ENCODE data around the gene DNAH2.

Gene DNAH2

DNA sequence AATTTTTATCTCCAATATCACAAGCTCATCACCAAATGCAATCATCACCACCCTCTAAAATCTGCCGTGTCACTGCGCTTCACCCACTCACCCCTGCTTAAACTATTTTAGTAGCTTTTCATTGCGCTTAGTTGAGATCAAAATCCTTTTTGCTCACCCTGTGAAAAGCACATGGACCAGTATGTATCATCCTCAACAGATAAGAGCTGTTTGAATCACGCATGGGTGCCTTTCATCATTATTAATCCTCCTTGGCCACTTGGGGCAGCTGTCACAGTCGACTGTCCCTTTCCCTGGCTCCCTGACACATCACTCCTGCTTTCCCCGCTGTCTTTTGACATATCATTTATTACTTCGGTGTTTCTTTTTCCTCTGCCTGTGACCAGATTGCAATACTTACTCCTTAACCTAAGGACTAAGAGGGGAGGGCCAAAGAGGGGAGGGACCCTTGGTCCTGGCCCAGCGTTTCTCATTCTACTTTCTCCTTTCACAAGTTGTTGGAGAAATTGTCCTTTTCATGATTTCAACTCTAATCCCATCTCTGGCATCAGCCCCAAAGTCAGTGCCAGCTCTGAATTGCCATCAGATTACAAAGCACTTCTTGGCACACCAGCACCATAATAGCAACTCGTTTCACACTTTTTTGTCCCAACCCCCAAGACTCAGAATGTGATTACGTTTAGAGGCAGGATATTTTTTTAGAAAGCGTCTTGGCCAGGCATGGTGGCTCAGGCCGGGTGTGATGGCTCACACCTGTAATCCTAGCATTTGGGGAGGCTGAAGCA lies 107.9 kb downstream of the DNAH2 start:
- TF ChIP-seq, protein P1, sequence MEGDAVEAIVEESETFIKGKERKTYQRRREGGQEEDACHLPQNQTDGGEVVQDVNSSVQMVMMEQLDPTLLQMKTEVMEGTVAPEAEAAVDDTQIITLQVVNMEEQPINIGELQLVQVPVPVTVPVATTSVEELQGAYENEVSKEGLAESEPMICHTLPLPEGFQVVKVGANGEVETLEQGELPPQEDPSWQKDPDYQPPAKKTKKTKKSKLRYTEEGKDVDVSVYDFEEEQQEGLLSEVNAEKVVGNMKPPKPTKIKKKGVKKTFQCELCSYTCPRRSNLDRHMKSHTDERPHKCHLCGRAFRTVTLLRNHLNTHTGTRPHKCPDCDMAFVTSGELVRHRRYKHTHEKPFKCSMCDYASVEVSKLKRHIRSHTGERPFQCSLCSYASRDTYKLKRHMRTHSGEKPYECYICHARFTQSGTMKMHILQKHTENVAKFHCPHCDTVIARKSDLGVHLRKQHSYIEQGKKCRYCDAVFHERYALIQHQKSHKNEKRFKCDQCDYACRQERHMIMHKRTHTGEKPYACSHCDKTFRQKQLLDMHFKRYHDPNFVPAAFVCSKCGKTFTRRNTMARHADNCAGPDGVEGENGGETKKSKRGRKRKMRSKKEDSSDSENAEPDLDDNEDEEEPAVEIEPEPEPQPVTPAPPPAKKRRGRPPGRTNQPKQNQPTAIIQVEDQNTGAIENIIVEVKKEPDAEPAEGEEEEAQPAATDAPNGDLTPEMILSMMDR (conservative IDR thresholded peaks at IDR 0.05), result peak; percentile 26; the same call in 1 of the 2 replicates
- H3K27ac ChIP-seq, result no peak overlapping the region; the same call in 1 of the 2 replicates

DNA sequence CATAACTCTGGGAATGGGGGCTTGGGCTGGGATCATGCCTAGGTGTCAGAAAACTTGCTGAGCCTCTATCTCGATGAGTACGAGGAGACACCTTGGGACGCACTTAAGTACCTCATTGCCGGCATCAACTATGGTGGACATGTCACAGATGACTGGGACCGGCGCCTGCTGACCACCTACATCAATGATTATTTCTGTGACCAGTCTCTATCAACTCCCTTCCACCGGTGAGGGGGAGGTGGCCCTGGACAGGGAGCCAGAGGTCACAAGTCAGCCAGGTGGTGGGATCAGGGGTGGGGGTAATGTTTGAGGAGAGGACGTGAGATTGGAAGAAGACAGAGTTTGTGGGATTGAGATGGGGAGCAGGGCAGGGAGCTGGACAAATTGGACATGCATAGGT lies 113.1 kb downstream of the DNAH2 start:
- H3K27ac ChIP-seq, result no peak overlapping the region
- TF ChIP-seq, protein P1 (conservative IDR thresholded peaks at IDR 0.05), result no peak

DNA sequence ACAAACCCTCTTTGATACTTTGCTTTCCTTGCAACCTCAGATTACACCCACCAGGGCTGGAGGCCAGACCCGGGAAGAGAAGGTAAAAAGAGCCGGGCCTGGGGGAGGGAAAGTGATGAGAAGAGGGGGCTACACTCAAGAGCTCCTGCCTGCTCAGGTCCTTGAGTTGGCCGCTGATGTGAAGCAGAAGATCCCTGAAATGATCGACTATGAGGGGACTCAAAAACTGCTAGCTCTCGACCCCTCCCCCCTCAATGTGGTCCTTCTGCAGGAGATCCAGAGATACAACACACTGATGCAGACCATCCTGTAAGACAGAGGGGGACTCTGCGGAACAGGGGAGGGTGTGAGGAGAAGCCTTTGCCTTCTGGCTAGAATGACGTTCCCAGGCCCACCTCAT lies 113.7 kb downstream of the DNAH2 start:
- no peak overlapping the region for H3K27ac ChIP-seq
- TF ChIP-seq, protein P1 (conservative IDR thresholded peaks at IDR 0.05), result no peak

DNA sequence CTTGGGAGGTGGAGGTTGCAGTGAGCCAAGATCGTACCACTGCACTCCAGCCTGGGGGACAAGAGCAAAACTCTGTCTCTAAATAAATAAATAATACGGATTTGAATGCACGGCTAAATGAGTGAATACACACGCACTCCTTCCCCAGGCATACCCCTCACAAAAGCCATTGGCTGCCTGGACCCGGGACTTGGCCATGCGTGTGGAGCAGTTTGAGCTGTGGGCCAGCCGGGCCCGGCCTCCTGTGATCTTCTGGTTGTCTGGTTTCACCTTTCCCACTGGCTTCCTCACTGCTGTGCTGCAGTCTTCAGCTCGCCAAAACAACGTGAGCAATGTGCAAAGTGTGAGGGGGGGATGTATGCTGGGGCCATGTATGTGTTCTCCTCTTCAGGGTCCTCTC lies 114.9 kb downstream of the DNAH2 start:
- TF ChIP-seq, protein P1 (conservative IDR thresholded peaks at IDR 0.05), result no peak
- no peak overlapping the region for H3K27ac ChIP-seq

DNA sequence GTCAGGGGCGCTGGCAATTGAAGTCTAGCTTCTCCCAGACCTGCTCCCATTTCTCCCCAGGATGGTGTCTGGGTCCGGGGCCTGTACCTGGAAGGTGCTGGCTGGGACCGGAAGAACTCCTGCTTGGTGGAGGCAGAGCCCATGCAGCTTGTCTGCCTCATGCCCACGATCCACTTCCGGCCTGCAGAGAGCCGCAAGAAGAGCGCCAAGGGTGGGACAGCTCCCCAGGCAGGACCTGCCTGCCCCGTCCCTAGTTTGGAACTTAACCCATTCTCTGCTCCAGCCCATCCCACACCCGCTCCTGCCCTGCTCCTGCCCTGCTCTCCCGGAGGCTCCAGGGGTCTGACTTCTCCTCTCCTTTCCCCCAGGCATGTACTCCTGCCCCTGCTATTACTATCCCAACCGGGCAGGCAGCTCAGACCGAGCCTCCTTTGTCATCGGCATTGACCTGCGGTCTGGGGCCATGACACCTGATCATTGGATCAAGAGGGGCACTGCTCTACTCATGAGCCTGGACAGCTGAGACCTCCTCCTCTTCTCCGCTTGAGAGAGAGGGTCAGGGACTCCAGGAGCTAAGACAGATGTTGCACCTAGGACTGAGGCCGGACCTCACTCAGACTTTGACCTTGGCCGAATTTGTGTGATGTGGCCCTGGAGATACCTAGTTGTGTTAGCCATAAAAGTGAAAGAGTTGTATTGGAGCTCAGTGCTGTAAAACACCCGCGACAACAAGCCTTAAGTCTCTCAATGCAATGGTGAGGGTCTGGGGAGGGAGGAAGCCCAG lies 115.7 kb downstream of the DNAH2 start:
- TF ChIP-seq, protein P1 (conservative IDR thresholded peaks at IDR 0.05), result no peak
- peak overlapping the region; percentile 94; the same call in 1 of the 2 replicates for H3K27ac ChIP-seq

DNA sequence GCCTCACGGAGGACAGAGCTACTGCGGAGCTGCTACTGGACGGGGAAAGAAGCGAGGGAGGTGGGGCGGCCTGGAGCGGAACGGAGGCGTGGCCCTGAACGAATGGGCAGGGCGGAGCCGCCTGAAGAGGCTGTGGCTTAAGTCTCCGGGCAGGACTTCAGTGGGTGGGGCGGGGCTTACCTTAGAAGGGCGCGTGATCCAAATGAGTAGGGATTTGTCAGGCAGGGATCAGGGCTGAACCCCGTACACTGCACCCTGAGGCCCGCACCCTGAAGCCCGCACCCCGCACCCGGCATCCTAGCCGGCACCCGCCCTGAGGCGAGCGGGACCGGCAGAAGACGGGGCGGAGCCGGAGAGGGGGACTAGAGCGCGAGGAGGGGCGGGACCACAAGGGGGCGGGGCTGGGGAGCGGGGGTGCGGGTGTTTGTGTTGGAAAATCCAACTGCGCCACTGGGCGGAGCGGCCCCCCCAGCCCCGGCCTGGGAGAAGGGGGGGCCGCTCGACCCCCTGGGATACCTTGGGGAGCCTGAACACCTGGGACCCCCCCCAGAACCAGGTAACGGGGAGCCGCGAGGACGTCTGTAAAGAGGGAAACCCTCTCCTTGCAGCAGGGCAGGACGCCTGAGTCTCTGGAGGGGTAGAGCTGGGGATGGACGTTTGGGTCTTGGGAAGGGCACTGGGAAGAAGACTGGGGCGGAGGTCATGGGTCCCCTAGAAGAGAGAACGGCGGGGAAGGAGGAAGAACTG lies 116.4 kb downstream of the DNAH2 start, which contains the start of gene KDM6B:
TSS of gene KDM6B (plus strand) at position 423 of the 747 bp plus-strand sequence. CDS start 11,338 bp downstream, outside the sequence.
- H3K27ac ChIP-seq, result peak within 1 kb of the TSS; percentile 94
- TF ChIP-seq, protein P1 (conservative IDR thresholded peaks at IDR 0.05), result no peak

DNA sequence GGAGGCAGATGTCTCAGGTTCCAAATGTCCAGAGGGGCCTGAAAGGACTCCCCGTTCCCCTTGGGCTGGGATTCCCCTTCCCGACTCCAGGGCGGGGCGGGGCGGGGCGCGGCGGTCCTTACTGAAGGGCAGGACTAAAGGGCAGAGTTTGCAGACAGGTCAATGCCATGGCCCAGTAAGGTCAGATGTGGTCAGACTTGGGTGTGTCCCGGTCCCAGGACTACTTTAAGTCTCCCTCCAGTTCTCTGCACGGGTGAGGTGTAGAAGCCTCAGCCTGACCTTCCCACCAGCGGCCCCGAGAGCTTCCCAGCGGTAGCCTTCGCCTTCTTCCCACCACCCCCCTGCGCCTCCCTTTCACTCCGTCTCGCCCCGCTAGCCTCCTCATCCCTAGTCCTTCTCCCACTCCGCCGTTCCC lies 117.0 kb downstream of the DNAH2 start:
- H3K27ac ChIP-seq, result peak overlapping the region; percentile 94
- TF ChIP-seq, protein P1 (conservative IDR thresholded peaks at IDR 0.05), result no peak
